Measurements from ENCODE around the gene TMCO2.

The TMCO2 gene

GRCh38 chr1:40258445-40258769, 10.7 kb downstream of the TMCO2 start:
- no peak for DNase-seq

GRCh38 chr1:40264354-40264781, 16.6 kb downstream of the TMCO2 start:
- DNase-seq = no peak

- DNase-seq = no peak
These were observed 17.6 kb downstream of the TMCO2 start for GRCh38 chr1:40265298-40265697.

GRCh38 chr1:40265919-40266318, 18.2 kb downstream of the TMCO2 start:
- DNase-seq = no peak

GRCh38 chr1:40266786-40267535, 19.2 kb downstream of the TMCO2 start:
- no peak for DNase-seq

- DNase-seq = no peak
These were observed 20.0 kb downstream of the TMCO2 start for GRCh38 chr1:40267767-40268187.

GRCh38 chr1:40268211-40268610, 20.5 kb downstream of the TMCO2 start:
- DNase-seq = no peak

- DNase-seq = no peak
These were observed 22.6 kb downstream of the TMCO2 start for GRCh38 chr1:40270152-40270834.

- no peak for DNase-seq
These were observed 25.0 kb downstream of the TMCO2 start for GRCh38 chr1:40272653-40273213.

- DNase-seq = no peak
These were observed 25.9 kb downstream of the TMCO2 start for GRCh38 chr1:40273547-40274166.

GRCh38 chr1:40274331-40274730, 26.6 kb downstream of the TMCO2 start:
- no peak for DNase-seq

GRCh38 chr1:40276122-40276521, 28.4 kb downstream of the TMCO2 start:
- DNase-seq = no peak

- DNase-seq = no peak
These were observed 34.1 kb downstream of the TMCO2 start for GRCh38 chr1:40281853-40282252.

GRCh38 chr1:40291293-40291692, 43.6 kb downstream of the TMCO2 start:
- DNase-seq = no peak

- DNase-seq = no peak
These were observed 51.9 kb downstream of the TMCO2 start for GRCh38 chr1:40299366-40300248.

GRCh38 chr1:40300249-40300567, 52.5 kb downstream of the TMCO2 start:
- no peak for DNase-seq

GRCh38 chr1:40300651-40301050, 52.9 kb downstream of the TMCO2 start:
- DNase-seq = no peak

GRCh38 chr1:40301066-40301465, 53.3 kb downstream of the TMCO2 start:
- DNase-seq = no peak
